Islet precursor cell (in vitro differentiated cells): ENCODE measurements around the gene UBR3.

Source experiments
- DNase-seq: peaks from one replicate; pipeline ENCODE4 v3.0.0-alpha.2; 2018

Gene UBR3

DNA sequence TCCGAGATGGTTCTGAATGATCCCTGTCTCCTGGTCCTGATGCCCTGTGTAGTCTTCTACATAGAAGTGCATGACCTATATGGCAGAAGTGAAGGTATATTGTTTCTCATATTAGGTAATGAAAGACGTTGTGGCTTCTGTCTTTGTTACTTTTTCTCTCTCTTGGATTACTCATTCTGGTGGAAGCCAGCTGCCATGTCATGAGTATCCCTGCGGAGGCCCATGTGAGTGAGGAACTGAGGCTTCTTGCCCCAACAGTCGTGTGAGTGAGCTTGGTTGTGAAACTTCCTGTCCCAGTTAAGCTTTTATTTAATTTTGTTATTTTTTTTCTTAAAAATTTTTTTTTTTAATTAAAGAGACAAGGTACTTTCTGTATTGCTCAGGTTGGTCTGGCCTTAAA lies 134.7 kb downstream of the UBR3 start:
- no peak for DNase-seq

DNA sequence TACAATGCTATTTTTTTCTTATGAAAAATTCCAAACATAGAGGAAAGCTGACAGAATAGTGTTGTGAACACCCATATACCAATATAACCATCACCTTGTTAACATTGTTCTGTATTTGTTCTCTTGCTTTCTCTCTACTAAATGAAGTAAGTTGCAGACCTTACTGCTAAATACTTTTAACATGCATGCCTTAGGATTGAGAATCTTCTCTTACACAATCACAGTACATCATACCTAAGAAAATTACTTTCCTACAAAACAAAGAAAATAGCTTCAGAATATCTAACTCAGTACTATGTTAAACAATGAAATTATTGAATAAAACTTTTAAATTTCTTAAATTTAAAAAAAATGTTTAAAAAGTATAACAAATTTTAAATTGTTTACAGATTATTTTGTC lies 136.5 kb downstream of the UBR3 start:
- DNase-seq = no peak

DNA sequence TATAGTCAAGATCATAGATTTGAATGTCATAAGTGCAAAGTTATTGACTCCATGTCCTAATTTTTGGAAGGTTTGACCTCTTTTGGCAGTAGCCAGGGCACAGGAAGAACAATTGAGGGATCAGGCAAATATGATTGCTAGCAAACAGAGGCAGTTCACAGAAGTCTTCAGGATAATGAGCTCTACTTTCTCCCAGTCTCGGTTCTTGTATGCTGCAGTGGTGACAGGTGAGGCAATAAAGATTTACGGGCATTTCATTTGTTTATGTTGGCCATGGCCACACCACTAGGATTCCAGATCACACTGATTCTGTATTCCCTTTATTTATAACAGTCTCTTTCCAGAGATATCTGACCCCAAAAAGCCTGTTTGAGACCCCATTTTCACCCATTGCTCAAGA lies 137.5 kb downstream of the UBR3 start:
- DNase-seq = no peak

DNA sequence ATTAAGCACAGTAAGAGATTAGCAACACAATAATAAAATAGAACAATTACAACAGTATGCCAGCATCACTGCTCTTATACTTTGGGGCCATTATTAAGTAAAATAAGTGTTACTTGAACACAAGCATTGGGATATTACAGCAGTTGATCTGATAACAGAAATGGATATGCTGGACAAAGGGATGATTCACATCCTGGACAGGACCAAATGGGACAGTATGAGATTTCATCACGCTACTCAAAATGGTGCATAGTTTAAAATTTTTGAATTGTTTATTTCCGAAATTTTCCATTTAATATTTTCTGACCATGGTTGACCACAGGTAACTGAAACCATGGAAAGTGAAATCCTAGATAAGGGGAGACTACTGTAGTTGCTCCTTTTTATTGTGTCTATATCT lies 138.2 kb downstream of the UBR3 start:
- DNase-seq = no peak

DNA sequence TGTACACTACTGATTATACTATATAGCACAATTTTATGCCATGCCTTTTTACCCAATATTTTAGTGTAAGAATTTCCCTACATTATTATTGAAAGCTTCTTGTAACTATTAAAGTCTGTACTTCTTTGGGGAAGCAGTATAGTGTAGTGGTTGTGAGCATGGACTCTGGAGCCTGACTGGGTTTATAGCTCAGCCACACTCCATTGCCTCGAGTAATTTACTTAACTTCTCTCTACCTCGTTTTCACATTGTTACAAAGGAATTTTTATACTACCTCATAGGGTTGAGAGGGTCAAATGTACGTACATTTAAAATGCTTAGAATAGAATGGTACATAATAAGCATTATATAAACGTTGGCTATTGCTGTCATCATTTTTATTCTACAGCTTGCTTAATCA lies 139.2 kb downstream of the UBR3 start:
- no peak for DNase-seq

DNA sequence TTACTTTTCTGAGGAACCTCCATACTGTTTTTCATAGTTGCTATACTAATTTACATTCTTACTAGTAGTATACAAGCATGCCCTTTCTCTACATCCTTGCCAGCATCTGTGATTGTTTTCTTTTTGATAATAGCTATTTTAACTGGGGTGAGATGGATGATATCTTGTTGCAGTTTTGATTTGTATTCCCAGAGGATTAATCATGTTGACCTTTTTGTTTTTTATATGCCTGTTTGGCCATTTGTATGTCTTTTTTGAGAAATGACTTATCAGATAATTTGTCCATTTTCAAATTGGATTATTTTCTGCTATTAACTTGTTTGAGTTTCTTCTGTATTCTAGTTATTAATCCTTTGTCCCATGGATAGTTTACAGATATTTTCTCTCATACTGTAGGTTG lies 141.5 kb downstream of the UBR3 start:
- no peak for DNase-seq

DNA sequence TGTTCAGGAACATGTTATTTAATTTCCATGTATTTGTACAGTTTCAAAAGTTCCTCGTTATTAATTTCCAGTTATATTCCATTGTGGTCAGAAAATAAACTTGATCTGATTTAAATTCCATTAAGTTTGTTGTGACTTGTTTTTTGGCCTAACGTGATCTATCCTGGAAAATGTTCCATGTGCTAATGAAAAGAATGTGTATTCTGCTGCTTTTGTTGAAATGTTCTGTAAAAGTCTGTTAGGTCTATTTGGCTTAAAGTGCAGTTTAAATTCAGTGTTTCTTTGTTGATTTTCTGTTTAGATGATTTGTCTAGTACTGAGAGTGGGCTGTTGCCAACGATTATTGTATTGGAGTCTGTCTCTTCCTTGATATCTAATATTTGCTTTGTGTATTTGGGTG lies 148.0 kb downstream of the UBR3 start:
- no peak for DNase-seq

DNA sequence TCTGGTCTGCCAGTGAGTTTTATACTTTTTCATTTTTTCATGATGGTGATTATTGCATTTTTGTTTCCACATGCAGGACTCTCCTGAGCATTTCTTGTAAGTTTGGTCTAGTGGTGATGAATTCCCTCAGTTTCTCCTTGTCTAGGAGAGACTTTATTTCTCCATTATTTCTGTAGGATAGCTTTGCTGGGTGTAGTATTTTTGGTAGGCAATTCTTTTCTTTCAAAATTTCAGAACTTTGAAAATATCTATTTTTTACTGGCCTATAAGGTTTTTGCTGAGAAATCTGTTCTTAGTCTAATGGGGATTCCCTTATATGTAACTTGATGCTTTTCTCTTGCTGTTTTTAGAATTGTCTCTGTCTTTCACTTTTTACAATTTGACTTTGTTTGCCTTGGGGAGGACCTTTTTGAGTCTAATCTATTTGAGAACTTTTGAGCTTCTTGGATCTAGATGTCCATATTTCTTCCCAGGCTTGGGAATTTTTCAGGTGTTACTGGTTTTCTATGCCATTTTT lies 149.1 kb downstream of the UBR3 start:
- no peak for DNase-seq

DNA sequence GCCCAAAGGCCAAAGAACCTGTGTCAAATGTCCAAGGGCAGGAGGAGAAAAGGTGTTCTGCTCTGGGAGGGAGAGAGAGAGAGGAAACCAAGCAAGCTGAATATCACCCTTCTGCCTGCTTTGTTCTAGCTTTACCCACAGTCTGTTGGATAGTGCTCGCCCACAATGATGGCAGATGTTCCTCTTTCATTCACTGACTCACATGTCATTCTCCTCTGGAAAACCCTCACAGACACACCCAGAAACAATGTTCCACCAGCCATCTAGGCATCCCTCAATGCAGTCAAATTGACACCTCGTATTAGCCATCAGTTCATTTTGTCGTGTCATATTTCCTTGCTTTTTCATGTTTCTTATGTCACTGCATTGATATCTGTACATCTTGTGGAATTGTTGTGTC lies 150.3 kb downstream of the UBR3 start:
- no peak for DNase-seq

DNA sequence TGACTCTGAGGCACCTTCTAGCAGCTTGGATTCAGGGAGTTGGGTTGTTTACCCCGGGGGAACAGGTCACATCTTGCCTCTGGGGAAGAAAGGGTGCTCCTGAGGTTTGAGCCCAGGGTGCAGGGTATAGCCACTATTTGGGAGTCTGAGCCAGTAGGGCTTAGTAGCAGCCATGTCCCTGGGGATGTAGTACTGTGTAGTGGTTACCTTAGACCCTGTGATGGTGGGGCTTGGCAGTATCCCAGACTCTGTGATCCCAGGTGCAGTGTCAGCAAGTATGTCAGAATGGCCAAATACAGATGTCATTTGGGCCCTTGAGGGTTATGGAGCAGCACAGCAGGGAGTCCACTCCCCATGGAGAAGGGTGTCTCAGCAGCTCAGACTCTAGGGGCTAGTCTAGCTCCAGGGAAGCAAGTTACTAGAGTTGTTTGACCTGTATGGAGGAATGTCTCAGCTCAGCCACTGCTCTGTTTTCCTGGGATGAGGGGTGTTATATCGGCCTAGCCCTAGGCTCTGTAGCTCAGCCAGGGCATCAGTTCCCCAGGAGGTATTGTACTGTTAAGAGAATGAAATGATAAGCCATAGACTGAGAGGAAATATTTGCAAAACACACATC lies 151.3 kb downstream of the UBR3 start:
- DNase-seq = peak; percentile 54

DNA sequence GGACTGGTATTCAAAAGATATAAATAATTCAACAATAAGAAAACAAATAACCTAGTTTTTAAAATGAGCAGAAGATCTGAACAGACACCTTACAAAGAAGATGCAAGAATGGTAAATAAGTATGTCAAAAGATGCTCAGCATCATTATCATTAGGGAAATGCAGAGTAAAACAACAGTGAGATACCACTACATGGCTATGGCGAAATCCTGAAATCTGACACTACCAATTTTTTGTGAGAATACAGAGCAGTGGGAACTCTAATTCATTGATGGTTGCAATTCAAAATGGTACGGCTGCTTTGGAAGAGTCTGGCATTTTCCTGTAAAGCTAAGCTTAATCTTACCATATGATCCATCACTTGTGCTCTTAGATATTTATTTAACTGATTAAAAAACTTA lies 151.8 kb downstream of the UBR3 start:
- DNase-seq = no peak

DNA sequence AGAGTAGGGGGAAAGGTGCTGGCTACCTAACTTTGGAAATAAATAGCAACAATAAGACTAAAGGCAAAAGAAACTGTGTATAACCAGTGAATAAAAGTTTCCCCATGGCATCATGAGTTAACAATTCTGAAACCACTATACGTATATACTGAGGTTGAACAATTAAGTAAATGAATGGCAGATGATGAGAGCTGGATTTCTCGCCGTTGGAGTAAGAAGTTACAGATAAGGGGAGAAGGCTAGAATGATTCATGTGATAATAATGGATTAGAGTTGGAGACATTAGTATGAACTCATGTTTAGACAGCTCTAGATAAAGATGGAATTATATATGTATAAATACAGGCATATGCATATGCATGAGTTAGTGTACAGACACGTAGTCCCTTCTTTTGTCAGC lies 152.7 kb downstream of the UBR3 start:
- DNase-seq = no peak

DNA sequence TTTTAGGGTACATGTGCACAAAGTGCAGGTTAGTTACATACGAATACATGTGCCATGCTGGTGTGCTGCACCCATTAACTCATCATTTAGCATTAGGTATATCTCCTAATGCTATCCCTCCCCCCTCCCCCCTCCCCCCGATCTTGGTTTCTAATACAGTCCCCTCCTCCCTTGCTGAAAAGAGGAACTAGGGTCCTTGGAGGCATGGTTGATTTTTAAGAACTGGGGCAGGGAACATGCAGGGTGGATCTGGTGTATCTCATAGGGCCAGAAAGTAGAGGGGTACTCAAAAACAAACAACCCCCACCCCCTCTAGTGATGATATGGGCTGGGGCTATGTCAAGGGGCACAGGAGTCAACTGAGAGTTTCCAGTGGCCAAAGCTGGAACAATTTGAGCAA lies 153.4 kb downstream of the UBR3 start:
- no peak for DNase-seq

DNA sequence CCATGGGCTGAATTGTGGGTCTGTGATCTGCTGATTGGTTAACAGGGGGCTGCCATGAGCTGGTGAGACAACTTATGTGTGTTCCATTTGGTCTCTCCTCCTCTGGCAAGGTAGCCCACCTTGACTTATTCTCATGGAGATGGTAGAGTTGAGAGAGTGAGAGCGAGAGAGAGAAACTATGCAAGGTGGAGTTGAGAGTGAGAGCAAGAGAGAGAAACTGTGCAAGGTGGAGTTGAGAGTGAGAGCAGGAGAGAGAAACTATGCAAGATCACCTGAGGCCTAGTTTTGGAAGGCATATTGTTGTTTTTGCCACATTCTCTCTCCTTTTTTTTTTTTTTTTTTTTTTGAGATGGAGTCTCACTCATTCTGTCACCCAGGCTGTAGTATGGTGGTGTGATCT lies 155.7 kb downstream of the UBR3 start:
- DNase-seq = no peak

DNA sequence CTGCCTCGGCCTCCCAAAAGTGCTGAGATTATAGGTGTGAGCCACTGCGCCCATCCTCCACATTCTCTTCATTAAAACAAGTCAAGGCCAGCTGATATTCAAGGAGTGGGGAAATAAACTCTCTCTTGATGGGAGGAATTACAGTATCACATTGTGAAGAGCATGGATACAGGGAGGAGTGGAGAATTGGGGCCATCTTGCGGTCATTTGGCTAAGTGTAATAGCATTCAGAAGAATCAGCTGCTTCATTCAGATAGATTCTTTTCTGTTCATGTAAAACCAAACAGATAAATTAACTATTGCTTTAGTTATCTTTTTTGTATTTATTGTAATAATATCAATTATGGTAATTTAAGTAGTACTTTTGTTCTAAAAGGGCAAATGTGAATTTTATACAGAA lies 156.3 kb downstream of the UBR3 start:
- DNase-seq = no peak

DNA sequence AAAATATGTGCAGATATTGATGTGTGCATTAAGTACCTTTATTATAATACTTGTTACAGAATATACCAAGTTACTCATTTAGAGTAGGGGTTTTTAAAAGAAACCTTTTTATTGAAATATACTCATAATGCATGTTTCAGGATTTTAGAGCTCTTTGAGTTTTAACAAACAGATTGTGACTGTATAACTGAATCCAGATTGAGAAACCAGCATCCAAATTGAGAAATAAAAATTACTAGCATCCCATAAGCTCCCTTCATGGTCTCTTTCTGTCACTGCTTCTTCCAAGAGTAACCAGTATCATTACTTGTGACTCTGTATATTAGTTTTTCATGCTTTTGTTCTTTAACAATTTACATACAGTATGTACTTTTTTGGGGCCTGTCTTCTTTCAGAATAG lies 156.9 kb downstream of the UBR3 start:
- DNase-seq = no peak

DNA sequence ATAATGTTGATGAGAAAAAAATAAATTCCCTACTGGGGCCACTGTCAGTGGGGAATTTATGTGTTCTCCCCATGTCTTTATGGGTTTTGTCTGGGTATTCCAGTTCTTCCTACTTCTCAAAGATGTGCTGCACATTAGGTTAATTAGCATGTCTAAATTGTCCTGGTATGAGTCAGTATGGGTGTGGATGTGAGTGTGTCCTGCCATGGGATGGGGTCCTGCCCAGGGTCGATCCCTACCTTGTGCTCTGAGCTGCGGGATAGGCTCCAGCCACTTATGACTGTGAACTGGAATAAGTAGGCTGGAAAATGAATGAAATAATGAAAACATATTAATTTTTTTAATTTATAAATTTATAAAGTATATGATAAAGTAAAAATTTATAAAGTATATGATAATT lies 167.5 kb downstream of the UBR3 start:
- peak; percentile 63 for DNase-seq

DNA sequence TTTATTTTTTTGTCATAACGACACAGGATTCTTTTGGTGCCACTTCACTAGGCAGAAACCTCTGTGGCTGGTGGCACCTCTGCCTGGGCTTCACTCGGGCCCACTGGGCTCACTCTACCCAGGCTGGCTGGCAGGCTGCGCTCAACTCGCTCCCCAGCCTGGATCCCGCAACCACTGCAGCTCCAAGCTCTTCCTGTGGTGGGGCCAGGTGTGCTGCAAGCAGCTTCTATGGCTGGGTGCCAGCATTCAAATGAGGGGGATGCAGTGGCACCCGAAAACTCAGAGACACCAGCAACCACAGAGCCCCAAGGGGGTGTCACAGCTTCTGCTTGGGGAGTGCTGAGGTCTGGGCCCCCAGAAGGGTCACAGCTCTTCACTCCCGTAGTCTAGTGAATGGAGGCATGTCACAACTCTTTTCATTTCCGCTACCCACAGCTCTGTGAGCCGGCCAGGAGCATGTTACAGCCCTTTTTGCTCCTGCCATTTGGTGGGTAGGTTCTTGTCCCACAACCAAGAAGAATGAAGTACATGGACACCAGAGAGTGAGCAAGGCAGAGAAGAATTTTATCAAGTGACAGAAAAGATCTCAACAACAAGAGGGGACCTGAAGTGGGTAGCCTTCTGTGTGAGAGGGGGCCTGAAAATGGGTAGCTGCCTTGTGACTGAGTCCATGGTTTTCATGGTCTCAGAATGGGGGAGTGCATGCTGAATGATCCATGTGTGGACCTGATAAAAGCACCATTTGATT lies 170.1 kb downstream of the UBR3 start:
- DNase-seq = no peak

DNA sequence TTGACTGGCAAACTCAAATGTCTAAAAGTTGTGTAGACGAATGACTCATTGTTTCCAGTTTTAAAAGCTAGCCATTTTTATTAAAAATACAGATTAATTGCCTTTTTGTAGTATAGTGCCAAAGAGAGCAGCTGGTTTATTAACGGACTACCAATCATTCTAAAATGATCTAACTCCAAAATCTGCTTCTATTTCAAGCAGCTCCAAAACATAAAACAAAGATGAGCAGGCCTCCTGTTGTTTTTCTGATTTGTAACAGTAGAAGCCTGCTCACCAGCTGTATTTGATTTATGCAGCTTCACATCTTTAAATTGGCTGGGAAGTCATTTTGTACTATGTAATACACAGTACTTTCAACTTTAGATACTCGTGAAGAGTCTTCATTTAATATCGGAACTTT lies 171.8 kb downstream of the UBR3 start:
- DNase-seq = no peak

DNA sequence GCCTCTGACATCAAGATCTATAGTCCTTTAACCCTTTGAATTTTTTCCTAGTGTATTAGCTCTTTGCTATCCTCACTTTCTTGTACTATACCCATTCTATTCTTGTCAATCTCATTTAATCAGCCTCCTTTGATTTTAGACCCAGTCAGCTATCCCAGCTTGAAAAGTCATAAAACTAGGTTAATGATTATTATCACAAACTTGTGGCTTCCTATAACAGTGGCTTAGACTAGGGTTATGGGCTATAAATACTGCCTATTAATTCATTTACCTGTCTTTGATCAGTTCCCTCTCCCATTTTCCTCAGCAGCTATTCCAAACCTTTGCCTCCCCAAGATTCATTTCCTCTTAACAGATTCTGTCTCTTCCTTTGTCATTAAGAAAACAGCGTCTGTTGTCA lies 174.8 kb downstream of the UBR3 start:
- no peak for DNase-seq

DNA sequence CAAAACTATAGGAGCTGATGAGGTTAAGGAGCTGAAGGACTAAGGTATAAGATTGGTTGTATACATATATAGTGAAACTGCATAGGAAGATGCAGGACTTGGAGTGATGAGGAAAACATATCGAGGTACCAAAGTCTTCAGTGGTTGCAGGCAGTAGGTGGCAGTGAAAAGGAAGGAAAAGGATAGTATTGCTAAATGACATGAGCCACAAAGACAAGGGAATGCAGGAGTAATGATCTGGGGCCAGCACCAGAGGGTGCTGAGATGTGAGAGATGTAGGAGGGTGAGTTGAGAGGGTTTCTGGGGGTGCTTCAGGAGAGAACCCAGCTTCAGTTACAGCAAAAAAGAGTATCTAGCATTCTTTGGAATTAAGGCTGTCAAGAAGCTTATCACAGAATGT lies 178.4 kb downstream of the UBR3 start:
- no peak for DNase-seq

DNA sequence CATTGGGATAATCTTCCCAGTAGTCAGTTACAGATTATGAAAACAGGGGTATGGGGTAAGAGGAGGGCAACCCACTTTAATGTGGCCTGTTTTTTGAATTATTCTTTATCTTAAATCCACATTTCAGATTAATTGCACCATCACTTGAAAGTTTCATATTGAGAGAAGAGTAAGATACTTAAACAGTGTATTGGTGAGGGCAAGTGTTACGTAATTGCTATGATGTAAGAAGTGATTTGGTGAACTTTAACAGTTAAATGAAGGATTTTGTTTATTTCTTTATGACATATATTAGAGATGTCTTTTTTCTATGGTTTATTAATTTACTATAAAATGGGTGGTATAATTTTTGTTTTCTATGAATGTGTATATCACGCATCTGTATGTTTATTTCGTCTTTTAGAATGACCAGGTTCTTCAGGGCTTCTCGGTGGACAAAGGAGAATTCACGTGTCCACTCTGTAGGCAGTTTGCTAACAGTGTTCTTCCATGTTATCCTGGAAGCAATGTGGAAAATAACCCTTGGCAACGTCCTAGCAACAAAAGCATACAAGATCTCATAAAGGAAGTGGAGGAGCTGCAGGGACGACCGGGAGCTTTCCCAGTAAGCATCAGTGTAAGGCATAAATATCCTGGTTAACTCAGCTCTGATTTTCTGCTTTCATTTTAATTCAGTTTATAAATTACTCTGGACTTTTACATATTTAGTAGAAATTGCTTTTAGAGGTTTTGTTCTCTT lies 179.5 kb downstream of the UBR3 start:
- no peak for DNase-seq

DNA sequence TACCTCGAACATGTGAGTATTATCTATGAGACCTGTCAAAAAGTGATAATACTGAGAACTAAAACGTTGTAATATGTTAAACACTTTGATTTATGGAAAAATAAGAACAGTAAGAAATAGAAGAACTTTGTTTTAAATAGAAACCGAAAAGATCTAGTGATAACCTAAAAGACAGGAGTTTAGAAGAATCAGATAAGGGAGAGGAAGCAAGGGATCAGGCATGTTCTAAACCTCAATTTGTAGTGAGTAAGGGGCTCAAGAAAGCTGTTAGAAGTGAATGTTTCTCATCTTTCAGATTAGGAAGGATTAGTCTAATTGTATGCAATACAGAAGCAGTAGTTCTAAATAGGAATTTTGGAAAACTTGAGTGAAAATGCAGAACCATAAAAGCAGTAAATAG lies 182.0 kb downstream of the UBR3 start:
- DNase-seq = no peak

DNA sequence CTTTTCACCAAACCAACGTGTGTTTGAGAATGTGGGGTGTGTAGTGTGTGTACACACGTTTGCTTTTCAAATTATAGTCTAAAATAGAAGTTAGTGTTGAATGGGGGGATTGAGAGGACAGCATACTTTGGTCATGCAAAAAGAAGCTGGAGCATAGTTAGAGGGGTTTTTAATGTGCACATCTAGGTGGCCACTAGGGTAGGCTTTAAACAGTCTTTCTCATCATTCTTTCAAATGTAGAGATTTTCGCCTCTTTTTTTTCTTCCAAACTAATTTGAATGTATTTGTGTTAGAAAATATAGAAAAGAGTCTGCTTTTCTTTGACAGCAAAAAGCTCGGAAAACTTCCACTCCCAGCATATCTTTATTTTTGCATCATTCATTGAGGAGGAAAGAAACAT lies 185.5 kb downstream of the UBR3 start:
- DNase-seq = no peak
